22Rv1 (cell line): ENCODE data around the gene LPIN3.

Experiments used
- H3K27ac ChIP-seq: fragments of 450-650 bp; 2 replicates; pipeline ENCODE4 v1.5.1; 2017
- CTCF ChIP-seq: fragments of 450-650 bp; IDR thresholded peaks from 2 replicates; pipeline ENCODE4 v1.5.1; 2017; ENCODE audit warnings: mild to moderate bottlenecking
- ZFX ChIP-seq: fragments of 450-650 bp; IDR thresholded peaks from 2 replicates; pipeline ENCODE4 v1.6.1; 2017; ENCODE audit warnings: antibody characterized with exemption, borderline replicate concordance

The LPIN3 gene

GRCh38 chr20:41364967-41365765, 24.5 kb downstream of the LPIN3 start:
- TF ChIP-seq CTCF (no peak), ZFX (no peak)
- no peak overlapping the region for H3K27ac ChIP-seq

- TF ChIP-seq ZFX (no peak), CTCF (no peak)
- no peak overlapping the region for H3K27ac ChIP-seq
Measured at GRCh38 chr20:41365777-41366545, 25.3 kb downstream of the LPIN3 start.

- H3K27ac ChIP-seq: no peak within 1 kb of the TSS
- TF ChIP-seq ZFX: no peak
- TF ChIP-seq CTCF: no peak
Measured at GRCh38 chr20:41366546-41367392, 26.1 kb downstream of the LPIN3 start, which contains the start of gene EMILIN3. EMILIN3 (minus strand) TSS chr20:41366818; CDS start chr20:41366634, 184 bp downstream.

GRCh38 chr20:41367393-41367695, 26.7 kb downstream of the LPIN3 start:
- no peak overlapping the region for H3K27ac ChIP-seq
- TF ChIP-seq CTCF: no peak
- TF ChIP-seq ZFX: no peak

- TF ChIP-seq ZFX: no peak
- TF ChIP-seq CTCF: no peak
- no peak overlapping the region for H3K27ac ChIP-seq
Measured at GRCh38 chr20:41367956-41368355, 27.3 kb downstream of the LPIN3 start.

GRCh38 chr20:41369673-41370072, 29.1 kb downstream of the LPIN3 start:
- TF ChIP-seq CTCF (no peak), ZFX (no peak)
- no peak overlapping the region for H3K27ac ChIP-seq
